ENCODE data around the gene UBASH3B.

Gene UBASH3B

GRCh38 chr11:122807731-122808477 is 152.4 kb downstream of the UBASH3B start:
- no peak for TF ChIP-seq GATA2 (IDR thresholded peaks at IDR 0.05; ENCODE audit: low read depth, low read length)
- no peak for TF ChIP-seq GATA3 (IDR thresholded peaks at IDR 0.05; ENCODE audit: low read depth, low read length)

DNA sequence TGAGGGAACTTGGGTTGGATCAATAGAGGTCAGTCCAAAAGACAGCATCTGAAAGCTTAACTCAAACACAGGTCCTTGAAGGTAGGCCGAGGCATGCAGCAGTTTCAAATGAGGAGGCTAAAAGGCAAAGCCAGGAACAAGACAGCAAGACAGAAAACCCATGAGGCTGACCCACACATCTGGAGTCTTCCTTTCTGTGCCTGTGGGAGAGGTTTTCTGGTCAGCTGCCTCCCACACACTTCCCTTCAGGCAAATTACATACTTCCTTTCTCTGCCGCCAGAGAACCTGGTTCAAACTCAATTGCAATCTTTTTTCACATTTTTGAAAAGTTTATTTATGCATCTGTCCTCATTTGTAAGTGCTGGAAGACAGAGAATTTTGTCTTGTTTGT is 153.0 kb downstream of the UBASH3B start:
- no peak for TF ChIP-seq GATA2 (IDR thresholded peaks at IDR 0.05; ENCODE audit: low read depth, low read length)
- no peak for TF ChIP-seq GATA3 (IDR thresholded peaks at IDR 0.05; ENCODE audit: low read depth, low read length)

- TF ChIP-seq GATA2 (IDR thresholded peaks at IDR 0.05; ENCODE audit: low read depth, low read length) (no peak), GATA3 (IDR thresholded peaks at IDR 0.05; ENCODE audit: low read depth, low read length) (no peak)
Observed at GRCh38 chr11:122809866-122810265, 154.3 kb downstream of the UBASH3B start.

DNA sequence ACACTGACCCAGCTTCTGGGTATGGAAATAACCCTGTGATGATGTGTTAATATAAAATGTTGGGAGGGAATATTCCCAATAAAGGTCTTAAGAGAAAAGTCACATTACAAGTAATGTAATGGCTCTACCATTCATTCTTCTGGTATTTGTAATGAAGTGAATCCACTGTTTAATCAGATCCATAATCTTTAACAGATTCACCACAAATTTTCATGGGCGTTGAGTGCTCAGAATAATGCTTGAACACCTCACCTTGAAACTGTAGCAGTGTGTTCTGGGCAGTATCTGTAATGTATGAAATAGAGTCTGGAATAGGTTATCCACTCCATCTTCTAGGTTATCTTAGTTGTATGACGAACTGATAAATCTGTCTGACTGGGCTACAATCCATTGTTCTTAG is 156.2 kb downstream of the UBASH3B start:
- TF ChIP-seq GATA3 (IDR thresholded peaks at IDR 0.05; ENCODE audit: low read depth, low read length) = no peak
- no peak for TF ChIP-seq GATA2 (IDR thresholded peaks at IDR 0.05; ENCODE audit: low read depth, low read length)

DNA sequence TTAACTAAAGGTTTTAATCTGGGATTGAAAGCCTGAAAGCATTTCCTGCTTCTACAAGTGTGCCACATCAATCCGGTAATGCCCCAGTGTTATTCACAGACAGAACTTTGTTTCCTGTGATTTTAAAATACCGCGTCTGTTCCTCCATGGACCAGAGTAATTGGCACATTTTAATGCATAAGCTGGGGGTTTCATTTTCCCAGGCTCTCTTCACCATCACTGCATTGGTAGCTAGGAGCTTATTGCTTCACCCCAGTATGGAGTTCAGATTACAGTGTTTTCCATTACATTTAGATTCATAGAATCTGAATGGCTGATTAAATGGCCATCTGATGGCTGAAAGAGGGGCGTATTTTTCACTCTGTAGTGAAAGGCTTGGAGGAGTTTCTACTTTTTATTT is 157.1 kb downstream of the UBASH3B start:
- TF ChIP-seq GATA3 (IDR thresholded peaks at IDR 0.05; ENCODE audit: low read depth, low read length) (no peak), GATA2 (IDR thresholded peaks at IDR 0.05; ENCODE audit: low read depth, low read length) (no peak)

DNA sequence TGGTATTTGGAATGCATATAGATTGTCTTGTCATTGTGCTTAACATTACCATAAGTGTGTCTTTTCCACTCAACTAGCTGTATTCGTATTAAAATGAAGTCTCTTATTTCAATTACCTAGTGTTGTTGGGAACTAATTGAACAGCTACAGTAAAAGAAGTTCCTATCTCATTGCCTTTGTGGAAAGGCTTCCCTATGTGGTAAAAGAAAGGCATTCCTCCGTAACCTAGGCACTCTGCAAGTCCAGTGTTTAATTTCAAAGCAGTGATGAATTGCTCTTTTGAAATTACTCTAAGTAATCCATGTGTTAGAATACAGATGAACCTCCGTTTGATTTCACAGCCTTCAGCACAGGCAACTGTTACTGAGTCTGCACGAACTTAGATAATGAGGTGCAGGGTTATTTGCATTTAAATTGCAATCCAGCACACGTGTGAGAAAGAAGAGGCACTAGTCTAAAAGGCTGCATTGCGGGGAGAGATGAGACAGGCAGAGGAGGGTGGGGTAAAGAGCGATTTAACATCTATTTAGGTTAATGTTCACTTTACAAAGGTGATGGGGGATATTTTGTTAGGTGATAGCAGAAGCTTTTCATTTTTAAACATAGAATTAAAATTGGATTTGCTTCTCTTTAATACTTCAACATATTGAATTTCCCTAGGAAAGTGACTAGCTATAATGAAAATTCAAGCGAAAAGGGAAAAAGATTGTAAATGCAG is 157.8 kb downstream of the UBASH3B start:
- no peak for TF ChIP-seq GATA3 (IDR thresholded peaks at IDR 0.05; ENCODE audit: low read depth, low read length)
- TF ChIP-seq GATA2 (IDR thresholded peaks at IDR 0.05; ENCODE audit: low read depth, low read length) = no peak

DNA sequence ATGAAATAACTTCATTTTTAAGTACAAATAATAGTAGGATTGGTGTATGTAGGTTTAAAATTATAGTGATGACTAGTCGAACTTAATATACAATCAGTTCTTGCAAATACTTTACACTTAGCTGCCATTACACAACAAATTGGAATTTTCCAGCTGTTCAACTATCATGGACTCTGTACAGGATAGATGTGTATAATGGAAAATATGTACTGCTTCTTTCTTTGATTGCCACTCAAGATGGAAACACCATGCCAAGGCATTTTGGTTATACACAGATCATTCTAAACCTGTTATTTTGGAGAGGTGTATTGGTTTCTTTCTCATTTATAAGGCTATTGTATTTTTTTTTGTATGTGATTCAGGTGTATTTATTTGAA is 158.4 kb downstream of the UBASH3B start:
- TF ChIP-seq GATA3 (IDR thresholded peaks at IDR 0.05; ENCODE audit: low read depth, low read length) (no peak), GATA2 (IDR thresholded peaks at IDR 0.05; ENCODE audit: low read depth, low read length) (no peak)

GRCh38 chr11:122814401-122814800 is 158.9 kb downstream of the UBASH3B start:
- TF ChIP-seq GATA2 (IDR thresholded peaks at IDR 0.05; ENCODE audit: low read depth, low read length) (no peak), GATA3 (IDR thresholded peaks at IDR 0.05; ENCODE audit: low read depth, low read length) (no peak)

GRCh38 chr11:122815900-122816299 is 160.4 kb downstream of the UBASH3B start:
- no peak for TF ChIP-seq GATA3 (IDR thresholded peaks at IDR 0.05; ENCODE audit: low read depth, low read length)
- TF ChIP-seq GATA2 (IDR thresholded peaks at IDR 0.05; ENCODE audit: low read depth, low read length) = no peak

DNA sequence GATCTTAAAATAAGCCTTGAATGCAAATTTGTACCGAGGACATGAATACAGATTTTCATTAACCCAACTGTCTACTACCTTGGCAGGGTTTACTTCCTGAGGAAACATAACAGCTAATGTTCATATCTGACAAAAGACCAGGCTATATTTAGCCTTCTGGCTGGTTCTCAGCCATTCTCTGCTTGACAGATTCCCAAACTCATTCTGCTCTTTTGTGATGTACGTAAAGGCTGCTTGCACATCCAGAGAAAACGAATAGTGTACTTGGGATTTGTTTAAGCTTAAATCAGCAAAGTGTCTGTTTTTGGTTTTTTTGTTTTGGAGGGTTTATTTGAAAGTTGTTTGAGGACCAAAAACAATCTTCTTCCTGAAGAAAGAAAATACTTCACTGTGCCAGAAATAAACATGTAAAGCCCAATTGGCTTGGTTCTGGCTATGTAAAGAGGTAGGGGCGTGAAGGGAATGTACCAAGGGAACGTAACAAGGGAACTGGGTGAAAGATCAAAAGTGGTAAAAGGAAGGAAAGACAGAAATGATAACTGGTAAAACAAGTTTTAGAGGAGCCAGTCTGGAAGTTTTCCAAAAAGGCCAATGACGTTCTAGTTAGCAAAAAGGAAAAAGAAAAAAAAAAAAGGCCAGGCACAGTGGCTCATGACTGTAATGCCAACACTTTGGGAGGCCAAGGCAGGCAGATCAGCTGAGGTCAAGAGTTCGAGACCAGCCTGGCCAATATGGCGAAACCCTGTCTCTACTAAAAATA is 161.4 kb downstream of the UBASH3B start:
- TF ChIP-seq GATA2 (IDR thresholded peaks at IDR 0.05; ENCODE audit: low read depth, low read length) (no peak), GATA3 (IDR thresholded peaks at IDR 0.05; ENCODE audit: low read depth, low read length) (no peak)

DNA sequence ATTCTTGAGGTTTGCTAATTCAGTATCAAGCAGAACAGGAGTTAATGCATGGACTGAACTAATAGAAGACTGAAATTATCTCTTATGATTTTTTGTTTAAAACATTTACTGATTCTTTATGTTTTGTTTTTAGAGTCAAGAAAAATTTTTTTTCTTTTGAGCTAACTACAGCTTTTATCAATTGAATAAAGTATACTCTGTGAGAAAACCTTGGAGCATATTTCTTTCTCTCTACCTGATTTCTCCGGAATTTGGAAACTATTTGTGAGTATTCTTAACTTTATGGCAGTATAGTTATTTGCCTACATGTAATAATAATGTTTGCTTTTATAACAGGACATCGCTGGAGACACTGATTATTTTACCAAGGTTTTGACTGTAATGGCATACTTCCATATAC is 164.6 kb downstream of the UBASH3B start:
- TF ChIP-seq GATA3 (IDR thresholded peaks at IDR 0.05; ENCODE audit: low read depth, low read length) = no peak
- no peak for TF ChIP-seq GATA2 (IDR thresholded peaks at IDR 0.05; ENCODE audit: low read depth, low read length)

DNA sequence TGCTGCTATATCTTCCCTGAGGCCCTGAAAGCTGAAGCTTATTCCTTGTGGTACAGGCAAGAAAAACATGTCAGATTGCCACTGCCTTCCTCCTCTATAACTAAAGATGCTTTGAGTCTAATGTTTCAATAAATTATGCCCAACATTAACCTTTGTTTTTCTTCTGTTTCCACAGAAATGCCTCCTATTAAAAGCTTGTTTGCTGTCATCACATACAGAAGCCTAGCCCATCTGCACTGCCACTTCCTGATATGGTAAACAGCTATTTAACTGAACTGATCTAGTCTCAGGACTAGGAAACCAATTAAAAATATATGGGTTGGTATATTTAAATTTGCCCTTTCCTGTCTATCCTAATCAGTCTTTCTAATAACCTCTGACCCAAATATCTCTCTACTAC is 165.6 kb downstream of the UBASH3B start:
- no peak for TF ChIP-seq GATA2 (IDR thresholded peaks at IDR 0.05; ENCODE audit: low read depth, low read length)
- TF ChIP-seq GATA3 (IDR thresholded peaks at IDR 0.05; ENCODE audit: low read depth, low read length) = no peak

DNA sequence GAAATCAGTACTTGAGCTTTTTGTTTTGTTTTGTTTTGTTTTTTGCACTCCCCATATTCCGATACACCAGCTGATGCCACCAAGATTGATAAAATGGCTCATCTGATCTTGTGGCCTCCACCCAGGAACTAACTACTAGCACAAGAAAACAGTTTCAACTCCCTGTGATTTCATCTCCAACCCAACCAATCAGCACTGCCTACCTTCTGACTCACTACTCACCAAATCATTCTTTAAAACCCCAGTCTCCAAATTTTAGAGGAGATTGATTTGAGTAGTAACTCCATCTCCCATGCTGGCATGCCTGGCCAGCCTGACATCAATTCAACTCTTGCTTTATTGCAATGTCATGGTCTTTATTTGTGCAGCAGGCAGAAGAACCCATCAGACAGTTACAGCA is 166.7 kb downstream of the UBASH3B start:
- TF ChIP-seq GATA2 (IDR thresholded peaks at IDR 0.05; ENCODE audit: low read depth, low read length) = no peak
- TF ChIP-seq GATA3 (IDR thresholded peaks at IDR 0.05; ENCODE audit: low read depth, low read length) = no peak

- no peak for TF ChIP-seq GATA2 (IDR thresholded peaks at IDR 0.05; ENCODE audit: low read depth, low read length)
- no peak for TF ChIP-seq GATA3 (IDR thresholded peaks at IDR 0.05; ENCODE audit: low read depth, low read length)
Observed at GRCh38 chr11:122823564-122823963, 168.0 kb downstream of the UBASH3B start.
